Measurements from ENCODE around the gene UBE3C. TPM values are rescaled to one million over a fixed set of nuclear protein-coding genes. Genes with fewer than 3 reads are reported as not detected.

The UBE3C gene
- total and polyA plus RNA-seq, 11 donors: 11.0 to 57.5 (median 48.1) TPM

DNA sequence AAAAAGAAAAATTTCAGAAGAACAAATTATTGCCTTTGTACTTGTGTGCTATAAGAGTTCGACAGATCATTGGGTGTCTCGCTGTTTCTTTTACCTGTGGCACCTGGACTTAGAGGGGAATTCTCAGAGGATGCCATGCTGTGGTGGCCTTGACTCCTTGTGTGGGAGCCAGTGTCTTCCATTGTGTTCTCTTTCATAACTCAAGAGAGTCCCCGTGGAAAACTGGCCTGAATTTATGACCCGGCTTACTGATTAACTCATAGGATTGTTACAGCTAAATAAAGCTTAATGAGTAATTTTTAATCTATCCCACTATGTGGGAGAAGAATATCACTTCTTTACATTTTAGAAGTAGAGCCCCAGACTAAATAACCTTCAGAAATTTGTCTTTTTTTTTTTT lies 54.5 kb downstream of the UBE3C start:
- peaks cover 0 to 4% (median 0%) of the 10 kb centered on the region in 12 donors for H3K9me3 ChIP-seq
- no peak for ATAC-seq
- intact Hi-C loops (cut with DNase I): no loop called here
- 95 to 97% (median 95%) methylated on average over 4 of the region's 4 CpGs for WGBS, 4 donors
- TF ChIP-seq POLR2A (IDR thresholded peaks at IDR 0.05): no peak
- TF ChIP-seq, protein P1, sequence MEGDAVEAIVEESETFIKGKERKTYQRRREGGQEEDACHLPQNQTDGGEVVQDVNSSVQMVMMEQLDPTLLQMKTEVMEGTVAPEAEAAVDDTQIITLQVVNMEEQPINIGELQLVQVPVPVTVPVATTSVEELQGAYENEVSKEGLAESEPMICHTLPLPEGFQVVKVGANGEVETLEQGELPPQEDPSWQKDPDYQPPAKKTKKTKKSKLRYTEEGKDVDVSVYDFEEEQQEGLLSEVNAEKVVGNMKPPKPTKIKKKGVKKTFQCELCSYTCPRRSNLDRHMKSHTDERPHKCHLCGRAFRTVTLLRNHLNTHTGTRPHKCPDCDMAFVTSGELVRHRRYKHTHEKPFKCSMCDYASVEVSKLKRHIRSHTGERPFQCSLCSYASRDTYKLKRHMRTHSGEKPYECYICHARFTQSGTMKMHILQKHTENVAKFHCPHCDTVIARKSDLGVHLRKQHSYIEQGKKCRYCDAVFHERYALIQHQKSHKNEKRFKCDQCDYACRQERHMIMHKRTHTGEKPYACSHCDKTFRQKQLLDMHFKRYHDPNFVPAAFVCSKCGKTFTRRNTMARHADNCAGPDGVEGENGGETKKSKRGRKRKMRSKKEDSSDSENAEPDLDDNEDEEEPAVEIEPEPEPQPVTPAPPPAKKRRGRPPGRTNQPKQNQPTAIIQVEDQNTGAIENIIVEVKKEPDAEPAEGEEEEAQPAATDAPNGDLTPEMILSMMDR (IDR thresholded peaks at IDR 0.05): no peak
- H3K27me3 ChIP-seq: no peaks in the 10 kb centered on the region
- H3K4me1 ChIP-seq: no peaks in the 10 kb centered on the region
- no peak for DNase-seq
- no peak overlapping the region for H3K27ac ChIP-seq
- H3K36me3 ChIP-seq: peaks cover 0 to 98% (median 90%) of the 10 kb centered on the region in 9 donors
- H3K4me3 ChIP-seq: no peak overlapping the region

DNA sequence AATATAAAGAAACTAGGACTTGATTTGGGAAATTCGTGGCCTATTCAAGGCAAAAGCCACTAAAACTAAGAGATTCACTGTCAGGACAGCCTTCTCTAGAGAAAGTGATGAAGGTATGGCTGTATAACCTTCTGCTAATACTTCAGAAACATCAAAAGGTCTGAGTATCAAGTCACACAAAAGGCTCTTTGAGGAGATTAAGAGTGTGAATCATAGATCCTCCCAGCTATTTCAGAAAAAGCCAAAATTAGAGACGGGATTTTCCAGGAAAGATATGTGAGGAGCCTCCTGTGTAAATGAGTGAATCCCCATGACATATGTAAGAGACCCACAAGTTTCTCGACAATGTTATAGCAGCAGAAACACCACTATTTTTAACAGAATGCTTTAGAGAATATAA lies 56.2 kb downstream of the UBE3C start:
- 91 to 95% (median 94%) methylated on average over 3 of the region's 3 CpGs for WGBS, 4 donors

DNA sequence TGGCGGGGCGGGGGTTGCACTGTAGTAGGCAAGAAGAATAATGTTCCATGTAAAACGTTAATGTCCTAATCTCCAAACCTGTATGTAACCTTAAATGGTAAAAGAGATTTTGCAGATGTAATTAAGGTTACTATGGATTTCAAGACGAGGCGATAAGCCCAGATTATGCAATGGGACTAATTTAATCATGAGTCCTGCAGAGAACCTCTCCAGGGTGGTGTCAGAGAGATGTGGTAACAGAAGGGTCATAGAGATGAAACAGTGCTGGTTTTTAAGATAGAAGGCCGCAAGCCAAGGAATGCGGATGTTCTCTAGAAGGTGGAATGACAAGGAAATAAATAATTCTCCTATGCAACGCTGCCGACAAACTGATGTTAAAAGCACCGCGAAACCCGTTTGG lies 57.1 kb downstream of the UBE3C start:
- H3K36me3 ChIP-seq: peaks cover 0 to 97% (median 83%) of the 10 kb centered on the region in 9 donors
- WGBS, 4 donors: 91 to 97% (median 94%) methylated on average over 12 of the region's 12 CpGs
- TF ChIP-seq, protein P1 (IDR thresholded peaks at IDR 0.05): no peak
- no peak for TF ChIP-seq POLR2A (IDR thresholded peaks at IDR 0.05)
- intact Hi-C loops (cut with DNase I): no loop called here
- no peaks in the 10 kb centered on the region for H3K4me1 ChIP-seq
- H3K27me3 ChIP-seq: no peaks in the 10 kb centered on the region
- H3K27ac ChIP-seq: no peak overlapping the region
- no peak overlapping the region for H3K4me3 ChIP-seq
- DNase-seq: no peak
- ATAC-seq: no peak
- peaks cover 0 to 4% (median 0%) of the 10 kb centered on the region in 12 donors for H3K9me3 ChIP-seq

More for the DNA sequence above, 56.2 kb downstream of the UBE3C start:
- Histone ChIP-seq H3K4me1 (no peaks in the 10 kb centered on the region), H3K27ac (no peak overlapping the region), H3K9me3 (peaks cover 0 to 4% (median 0%) of the 10 kb centered on the region in 12 donors), H3K4me3 (no peak overlapping the region), H3K27me3 (no peaks in the 10 kb centered on the region), H3K36me3 (peaks cover 0 to 98% (median 84%) of the 10 kb centered on the region in 9 donors)
- TF ChIP-seq, protein P1 (IDR thresholded peaks at IDR 0.05): no peak
- no peak for TF ChIP-seq POLR2A (IDR thresholded peaks at IDR 0.05)
- DNase-seq (no peak), ATAC-seq (no peak)
- intact Hi-C loops (cut with DNase I): no loop called here

DNA sequence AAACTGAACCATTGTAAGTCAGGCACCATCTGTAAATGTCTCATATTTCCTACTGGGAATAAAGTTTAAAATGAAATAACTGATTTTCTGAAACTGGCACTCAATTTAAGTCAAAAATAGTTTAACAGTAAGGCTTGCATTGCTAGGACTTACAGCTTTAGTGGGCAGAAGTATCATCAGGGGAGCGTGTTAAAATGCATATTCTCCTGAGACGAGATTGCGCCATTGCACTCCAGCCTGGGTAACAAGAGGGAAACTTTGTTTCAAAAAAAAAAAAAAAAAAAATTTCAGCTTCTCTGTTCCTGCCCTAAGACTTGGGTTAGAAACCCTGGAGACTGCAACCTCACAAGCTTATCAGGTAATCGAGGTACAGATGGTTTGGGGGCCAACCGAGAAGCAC lies 65.4 kb downstream of the UBE3C start:
- no peak overlapping the region for H3K27ac ChIP-seq
- TF ChIP-seq, protein P1 (IDR thresholded peaks at IDR 0.05): no peak
- TF ChIP-seq POLR2A (IDR thresholded peaks at IDR 0.05): no peak
- no peaks in the 10 kb centered on the region for H3K4me1 ChIP-seq
- peaks cover 0 to 96% (median 72%) of the 10 kb centered on the region in 9 donors for H3K36me3 ChIP-seq
- intact Hi-C loops (cut with DNase I): loop anchor here in 1 of 10 donors (10.0 kb wide), 1 partner anchor 59 kb away; no protein-coding TSS in a partner anchor
- DNase-seq (no peak), ATAC-seq (no peak)
- no peaks in the 10 kb centered on the region for H3K27me3 ChIP-seq
- no peak overlapping the region for H3K4me3 ChIP-seq
- H3K9me3 ChIP-seq: no peaks in the 10 kb centered on the region
- 93 to 97% (median 95%) methylated on average over 5 of the region's 5 CpGs for WGBS, 4 donors
